ENCODE measurements around the gene KLHDC8B.
"Not testable (repeated sequence)": the region's sequence is repeated elsewhere in the genome, so short reads cannot be mapped to it uniquely, and the experiment has no call there.

Gene KLHDC8B

DNA sequence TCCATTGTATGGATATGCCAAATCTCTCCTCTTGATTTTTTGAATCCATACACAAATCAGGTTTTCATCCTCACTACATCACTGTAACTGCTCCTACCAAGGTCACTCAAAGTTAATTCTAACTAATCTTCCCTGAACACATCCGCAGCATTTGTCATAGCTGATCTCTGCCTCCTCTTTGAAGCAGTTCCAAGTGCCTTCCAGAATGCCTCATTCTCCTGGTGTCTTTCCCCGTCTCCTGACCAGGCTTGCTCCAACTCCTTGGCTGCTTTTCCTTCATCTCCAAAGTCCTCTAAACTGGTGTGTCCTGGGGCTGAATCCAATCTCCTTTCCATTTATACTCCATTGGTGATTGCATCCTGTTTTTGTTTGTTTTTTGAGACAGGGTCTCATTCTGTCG is 26.8 kb downstream of the KLHDC8B start:
- FAIRE-seq = no peak

DNA sequence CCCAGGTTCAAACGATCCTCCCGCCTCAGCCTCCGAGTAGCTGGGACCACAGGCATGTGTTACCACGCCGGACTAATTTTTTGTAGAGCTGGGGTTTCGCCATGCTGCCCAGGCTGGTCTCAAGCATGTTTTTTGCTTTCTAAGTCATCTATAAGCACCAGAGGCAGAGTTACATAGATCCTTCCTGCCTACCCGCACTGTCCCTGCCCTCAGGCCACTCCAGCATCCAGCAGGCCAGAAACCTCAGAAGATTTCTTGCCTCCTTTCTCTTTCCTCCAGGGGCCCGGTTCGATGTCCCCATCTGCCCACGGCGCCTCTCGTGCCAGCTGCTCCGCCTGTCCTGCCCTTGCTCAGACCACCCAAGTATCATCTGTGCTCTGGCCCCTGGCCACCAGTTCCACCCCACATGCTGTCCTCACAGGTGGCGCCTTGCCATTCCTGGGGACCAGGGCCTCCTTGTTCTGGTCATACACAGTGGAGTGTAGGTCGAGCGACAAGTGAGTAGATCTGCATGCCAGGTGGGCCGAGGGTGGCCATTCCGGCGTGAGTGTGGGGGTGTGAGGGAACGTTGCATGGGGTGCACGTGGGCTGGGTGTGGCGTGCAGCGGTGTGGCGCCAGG is 27.3 kb downstream of the KLHDC8B start:
- FAIRE-seq = no peak

DNA sequence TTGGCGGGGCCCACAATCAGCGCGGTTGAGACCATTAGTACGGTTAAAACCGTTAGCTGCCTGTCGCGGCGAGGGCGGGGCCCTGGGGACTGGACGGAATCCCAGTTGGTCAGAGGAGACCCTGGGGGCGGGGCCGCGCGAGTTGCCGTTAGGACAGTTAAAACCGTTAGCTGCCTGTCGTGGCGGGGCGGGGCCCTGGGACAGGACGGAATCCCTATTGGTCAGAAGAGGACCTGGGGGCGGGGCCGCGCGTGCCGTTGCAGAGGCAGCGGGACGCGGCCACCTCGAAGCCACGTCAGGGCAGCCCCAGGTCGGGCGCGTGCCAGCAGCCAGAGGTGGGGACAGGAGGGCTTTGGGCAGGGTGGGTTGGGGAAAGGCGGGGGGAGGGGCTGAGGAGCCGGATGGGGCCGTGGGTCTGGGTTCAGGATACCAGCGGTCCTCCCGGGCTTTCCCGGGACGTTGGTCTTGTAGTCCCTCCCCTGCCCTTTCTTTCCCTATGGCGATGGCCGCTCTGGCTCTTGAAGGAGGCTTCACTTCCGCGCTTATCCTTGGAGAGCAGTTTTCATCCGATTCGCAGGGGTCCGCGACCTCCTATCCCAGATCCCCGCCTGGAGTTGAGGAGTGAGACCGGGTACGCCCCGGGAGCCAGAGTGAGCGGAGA is 28.0 kb downstream of the KLHDC8B start:
- no peak for FAIRE-seq

DNA sequence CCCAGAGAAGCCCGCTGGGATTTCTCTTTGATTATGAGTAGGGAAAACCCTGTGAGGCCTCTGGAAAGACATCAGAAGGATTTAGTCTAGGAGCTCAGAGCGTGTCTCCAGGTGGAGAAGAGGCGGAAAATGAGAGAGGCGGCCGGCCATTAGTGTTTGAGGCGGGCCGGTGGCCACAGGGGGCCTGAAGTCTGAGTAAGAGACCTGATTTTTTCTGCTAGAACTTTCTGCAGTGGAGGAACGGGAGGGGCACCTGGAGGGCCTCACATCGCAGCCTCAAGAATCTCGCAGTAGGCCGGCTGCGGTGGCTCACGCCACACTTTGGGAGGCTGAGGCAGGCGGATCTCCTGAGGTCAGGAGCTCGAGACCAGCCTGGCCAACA is 28.5 kb downstream of the KLHDC8B start:
- no peak for FAIRE-seq

- FAIRE-seq = no peak
These were observed 42.1 kb downstream of the KLHDC8B start for GRCh38 chr3:49213541-49213943.

- FAIRE-seq = no peak
These were observed 42.6 kb downstream of the KLHDC8B start for GRCh38 chr3:49213998-49214397.

GRCh38 chr3:49216687-49217086 is 45.3 kb downstream of the KLHDC8B start:
- not testable (repeated sequence) for FAIRE-seq

DNA sequence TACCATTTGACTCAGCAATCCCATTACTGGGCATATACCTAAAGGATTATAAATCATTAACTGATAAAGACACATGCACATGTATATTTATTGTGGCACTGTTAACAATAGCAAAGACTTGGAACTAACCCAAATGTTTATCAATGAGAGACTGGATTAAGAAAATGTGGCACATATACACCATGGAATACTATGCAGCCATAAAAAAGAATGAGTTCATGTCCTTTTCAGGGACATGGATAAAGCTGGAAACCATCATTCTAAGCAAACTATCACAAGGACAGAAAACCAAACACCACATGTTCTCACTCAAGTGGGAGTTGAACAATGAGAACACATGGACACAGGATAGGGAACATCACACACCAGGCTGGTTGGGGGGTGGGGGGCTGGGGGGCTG is 45.7 kb downstream of the KLHDC8B start:
- FAIRE-seq = not testable (repeated sequence)

- FAIRE-seq = no peak
These were observed 46.5 kb downstream of the KLHDC8B start for GRCh38 chr3:49217688-49218470.

DNA sequence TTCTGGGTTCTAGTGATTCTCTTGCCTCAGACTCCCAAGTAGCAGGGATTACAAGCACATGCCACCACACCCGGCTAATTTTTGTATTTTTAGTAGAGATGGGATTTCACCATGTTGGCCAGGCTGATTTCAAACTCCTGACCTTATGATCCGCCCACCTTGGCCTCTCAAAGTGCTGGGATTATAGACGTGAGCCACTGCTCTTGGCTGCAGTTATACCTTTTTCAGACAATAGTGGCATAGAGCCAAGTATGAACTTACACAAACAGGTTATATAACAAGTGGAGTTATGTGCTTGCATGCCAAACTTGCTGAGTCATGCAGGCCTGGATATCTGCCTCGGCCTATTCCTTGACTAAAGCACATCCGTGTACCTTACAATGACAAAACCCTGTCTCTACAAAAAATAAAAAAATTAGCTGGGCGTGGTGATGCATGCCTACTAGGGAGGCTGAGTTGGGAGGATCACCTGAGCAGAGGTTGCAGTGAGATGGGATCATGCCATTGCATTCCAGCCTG is 47.1 kb downstream of the KLHDC8B start:
- not testable (repeated sequence) for FAIRE-seq

DNA sequence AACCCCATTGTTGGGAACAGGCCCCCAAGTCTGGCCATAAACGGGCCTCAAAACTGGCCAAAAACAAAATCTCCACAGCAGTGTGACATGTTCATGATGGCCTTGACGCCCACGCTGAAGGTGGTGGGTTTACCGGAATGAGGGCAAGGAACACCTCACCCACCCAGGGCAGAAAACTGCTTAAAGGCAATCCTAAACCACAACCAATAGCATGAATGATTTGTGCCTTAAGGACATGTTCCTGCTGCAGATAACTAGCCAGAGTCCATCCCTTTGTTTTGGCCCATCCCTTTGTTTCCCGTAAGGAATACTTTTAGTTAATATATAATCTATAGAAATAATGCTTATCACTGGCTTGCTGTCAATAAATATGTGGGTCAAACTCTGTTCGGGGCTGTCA is 47.7 kb downstream of the KLHDC8B start:
- no peak for FAIRE-seq

GRCh38 chr3:49220985-49221563 is 49.7 kb downstream of the KLHDC8B start:
- not testable (repeated sequence) for FAIRE-seq

- FAIRE-seq = no peak
These were observed 50.6 kb downstream of the KLHDC8B start for GRCh38 chr3:49222002-49222401.
